ENCODE data around the gene TSBP1.

Gene TSBP1

GRCh38 chr6:32355018-32355417 lies 16.7 kb downstream of the TSBP1 start:
- Histone ChIP-seq H3K36me3 (replicated peaks; ENCODE audit: insufficient read depth, low read length) (no peaks in the 10 kb centered on the region), H2AFZ (ENCODE audit: low read length) (no peak overlapping the region), H3K4me2 (ENCODE audit: low read depth, low read length) (no peak overlapping the region), H3K9me3 (replicated peaks; ENCODE audit: insufficient read depth, low read length) (no peaks in the 10 kb centered on the region), H3K27me3 (replicated peaks; ENCODE audit: insufficient read depth, low read length) (0 out of 2 replicates have a peak, but pooled peaks cover 2% of the 10 kb centered on the region), H3K4me1 (ENCODE audit: low read length) (no peaks in the 10 kb centered on the region), H3K9me2 (replicated peaks; ENCODE audit: insufficient read depth, low read length) (no peaks in the 10 kb centered on the region), H3F3A (ENCODE audit: insufficient read depth, low read length) (no peaks in the 10 kb centered on the region), H3K9ac (ENCODE audit: low read length) (no peak overlapping the region), H3K79me2 (ENCODE audit: low read length) (no peaks in the 10 kb centered on the region), H3K27ac (ENCODE audit: low read length) (no peak overlapping the region), H3K4me3 (ENCODE audit: low read length) (no peak overlapping the region), H4K20me1 (ENCODE audit: insufficient read depth, low read length) (no peaks in the 10 kb centered on the region)
- DNase-seq = no peak
- TF ChIP-seq EZH2phosphoT487 (IDR thresholded peaks at IDR 0.05; ENCODE audit: low read length) = no peak
- no peak for TF ChIP-seq CTCF (IDR thresholded peaks at IDR 0.05; ENCODE audit: low read length)
- TF ChIP-seq EZH2 (optimal IDR thresholded peaks at IDR 0.05; ENCODE audit: low read depth, low read length) = no peak

GRCh38 chr6:32353348-32353747 lies 18.4 kb downstream of the TSBP1 start:
- H3K4me2 ChIP-seq (ENCODE audit: low read depth, low read length) = no peak overlapping the region
- H3K9me2 ChIP-seq (replicated peaks; ENCODE audit: insufficient read depth, low read length) = no peaks in the 10 kb centered on the region
- H3K79me2 ChIP-seq (ENCODE audit: low read length) = no peaks in the 10 kb centered on the region
- H3K9ac ChIP-seq (ENCODE audit: low read length) = no peak overlapping the region
- no peaks in the 10 kb centered on the region for H3F3A ChIP-seq (ENCODE audit: insufficient read depth, low read length)
- 0 out of 2 replicates have a peak, but pooled peaks cover 2% of the 10 kb centered on the region for H3K27me3 ChIP-seq (replicated peaks; ENCODE audit: insufficient read depth, low read length)
- TF ChIP-seq CTCF (IDR thresholded peaks at IDR 0.05; ENCODE audit: low read length) = no peak
- no peak for TF ChIP-seq EZH2phosphoT487 (IDR thresholded peaks at IDR 0.05; ENCODE audit: low read length)
- no peak for TF ChIP-seq EZH2 (optimal IDR thresholded peaks at IDR 0.05; ENCODE audit: low read depth, low read length)
- H3K27ac ChIP-seq (ENCODE audit: low read length) = no peak overlapping the region
- H3K36me3 ChIP-seq (replicated peaks; ENCODE audit: insufficient read depth, low read length) = no peaks in the 10 kb centered on the region
- H3K4me1 ChIP-seq (ENCODE audit: low read length) = no peaks in the 10 kb centered on the region
- DNase-seq = no peak
- H2AFZ ChIP-seq (ENCODE audit: low read length) = no peak overlapping the region
- no peak overlapping the region for H3K4me3 ChIP-seq (ENCODE audit: low read length)
- H3K9me3 ChIP-seq (replicated peaks; ENCODE audit: insufficient read depth, low read length) = no peaks in the 10 kb centered on the region
- H4K20me1 ChIP-seq (ENCODE audit: insufficient read depth, low read length) = no peaks in the 10 kb centered on the region

GRCh38 chr6:32340242-32340641 lies 31.5 kb downstream of the TSBP1 start:
- H3K27me3 ChIP-seq (replicated peaks; ENCODE audit: insufficient read depth, low read length) = no peaks in the 10 kb centered on the region
- H3K27ac ChIP-seq (ENCODE audit: low read length) = no peak overlapping the region
- no peaks in the 10 kb centered on the region for H3K9me3 ChIP-seq (replicated peaks; ENCODE audit: insufficient read depth, low read length)
- H3K36me3 ChIP-seq (replicated peaks; ENCODE audit: insufficient read depth, low read length) = no peaks in the 10 kb centered on the region
- H3K79me2 ChIP-seq (ENCODE audit: low read length) = no peaks in the 10 kb centered on the region
- no peaks in the 10 kb centered on the region for H3K4me1 ChIP-seq (ENCODE audit: low read length)
- H3K4me2 ChIP-seq (ENCODE audit: low read depth, low read length) = no peak overlapping the region
- no peak for DNase-seq
- H3K9ac ChIP-seq (ENCODE audit: low read length) = no peak overlapping the region
- TF ChIP-seq CTCF (IDR thresholded peaks at IDR 0.05; ENCODE audit: low read length) (no peak), EZH2 (optimal IDR thresholded peaks at IDR 0.05; ENCODE audit: low read depth, low read length) (no peak), EZH2phosphoT487 (IDR thresholded peaks at IDR 0.05; ENCODE audit: low read length) (no peak)
- no peak overlapping the region for H3K4me3 ChIP-seq (ENCODE audit: low read length)
- H4K20me1 ChIP-seq (ENCODE audit: insufficient read depth, low read length) = no peaks in the 10 kb centered on the region
- no peaks in the 10 kb centered on the region for H3K9me2 ChIP-seq (replicated peaks; ENCODE audit: insufficient read depth, low read length)
- H2AFZ ChIP-seq (ENCODE audit: low read length) = no peak overlapping the region
- no peaks in the 10 kb centered on the region for H3F3A ChIP-seq (ENCODE audit: insufficient read depth, low read length)
